ENCODE data around the gene PIK3C3. TPM values are rescaled to one million over a fixed set of nuclear protein-coding genes. Genes with fewer than 3 reads are reported as not detected.

PIK3C3 gene
- total RNA-seq, 6 experiments from 2014 or later = 15.2 to 27.2 (median 19.6) TPM

DNA sequence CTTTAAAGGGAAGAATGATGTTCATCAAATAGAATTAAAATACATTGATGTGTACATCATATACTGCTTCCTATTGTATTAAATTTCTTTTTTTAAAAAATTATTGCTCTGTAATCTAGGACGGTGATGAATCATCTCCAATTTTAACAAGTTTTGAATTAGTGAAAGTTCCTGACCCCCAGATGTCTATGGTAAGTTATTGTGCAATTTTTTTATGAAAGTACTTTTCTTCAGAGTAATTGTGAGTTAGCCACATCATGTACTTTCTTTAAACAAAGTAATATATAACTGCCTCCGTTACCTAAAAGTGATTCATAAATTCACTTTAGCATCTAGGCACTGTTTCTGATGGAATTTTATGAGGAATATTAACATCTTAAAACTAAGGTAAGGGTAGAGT lies 38.1 kb downstream of the PIK3C3 start:
- no peaks in the 10 kb centered on the region for H3K27me3 ChIP-seq
- H3K4me3 ChIP-seq = no peak overlapping the region
- ATAC-seq = no peak
- H3K27ac ChIP-seq = no peak overlapping the region
- H3K4me1 ChIP-seq = no peaks in the 10 kb centered on the region
- intact Hi-C loops (cut with DNase I) = no loop called here
- H3K9me3 ChIP-seq = no peaks in the 10 kb centered on the region
- 67% methylated on average over 2 of the region's 2 CpGs for WGBS (ENCODE audit: insufficient coverage, low coverage, low lambda C conversion rate, missing lambda C conversion rate)
- no peak for TF ChIP-seq POLR2A (IDR thresholded peaks at IDR 0.05)
- TF ChIP-seq, protein P1, sequence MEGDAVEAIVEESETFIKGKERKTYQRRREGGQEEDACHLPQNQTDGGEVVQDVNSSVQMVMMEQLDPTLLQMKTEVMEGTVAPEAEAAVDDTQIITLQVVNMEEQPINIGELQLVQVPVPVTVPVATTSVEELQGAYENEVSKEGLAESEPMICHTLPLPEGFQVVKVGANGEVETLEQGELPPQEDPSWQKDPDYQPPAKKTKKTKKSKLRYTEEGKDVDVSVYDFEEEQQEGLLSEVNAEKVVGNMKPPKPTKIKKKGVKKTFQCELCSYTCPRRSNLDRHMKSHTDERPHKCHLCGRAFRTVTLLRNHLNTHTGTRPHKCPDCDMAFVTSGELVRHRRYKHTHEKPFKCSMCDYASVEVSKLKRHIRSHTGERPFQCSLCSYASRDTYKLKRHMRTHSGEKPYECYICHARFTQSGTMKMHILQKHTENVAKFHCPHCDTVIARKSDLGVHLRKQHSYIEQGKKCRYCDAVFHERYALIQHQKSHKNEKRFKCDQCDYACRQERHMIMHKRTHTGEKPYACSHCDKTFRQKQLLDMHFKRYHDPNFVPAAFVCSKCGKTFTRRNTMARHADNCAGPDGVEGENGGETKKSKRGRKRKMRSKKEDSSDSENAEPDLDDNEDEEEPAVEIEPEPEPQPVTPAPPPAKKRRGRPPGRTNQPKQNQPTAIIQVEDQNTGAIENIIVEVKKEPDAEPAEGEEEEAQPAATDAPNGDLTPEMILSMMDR (IDR thresholded peaks at IDR 0.05) = no peak
- peaks cover 0 to 31% (median 6%) of the 10 kb centered on the region in 4 donors for H3K36me3 ChIP-seq
- DNase-seq = no peak

DNA sequence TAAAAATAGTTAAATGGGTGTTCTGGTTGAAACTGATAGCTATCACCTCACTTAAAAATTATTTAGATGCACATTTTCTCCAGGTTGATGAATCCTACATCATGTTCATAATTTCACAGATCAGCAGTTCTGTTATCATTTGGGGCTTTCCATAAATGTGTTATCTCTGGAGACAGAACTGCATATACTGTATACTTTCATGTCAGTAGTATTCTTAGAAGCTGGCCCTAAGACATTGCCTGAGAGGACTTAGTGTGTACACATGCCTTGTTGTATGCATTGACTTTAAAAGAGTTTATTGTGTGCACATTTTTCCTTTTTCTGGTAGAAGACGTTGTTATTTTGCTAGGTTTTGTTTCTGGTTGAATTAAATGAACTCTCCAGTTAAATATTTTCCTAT lies 41.0 kb downstream of the PIK3C3 start:
- WGBS (ENCODE audit: insufficient coverage, low coverage, low lambda C conversion rate, missing lambda C conversion rate) = 100% methylated on average over 1 of the region's 1 CpG
- Histone ChIP-seq H3K27ac (no peak overlapping the region), H3K27me3 (no peaks in the 10 kb centered on the region), H3K4me3 (no peak overlapping the region), H3K36me3 (peaks cover 0 to 48% (median 8%) of the 10 kb centered on the region in 4 donors), H3K9me3 (no peaks in the 10 kb centered on the region), H3K4me1 (no peaks in the 10 kb centered on the region)
- no peak for ATAC-seq
- intact Hi-C loops (cut with DNase I) = no loop called here
- DNase-seq = no peak
- TF ChIP-seq POLR2A (IDR thresholded peaks at IDR 0.05) = no peak
- TF ChIP-seq, protein P1 (IDR thresholded peaks at IDR 0.05) = no peak

DNA sequence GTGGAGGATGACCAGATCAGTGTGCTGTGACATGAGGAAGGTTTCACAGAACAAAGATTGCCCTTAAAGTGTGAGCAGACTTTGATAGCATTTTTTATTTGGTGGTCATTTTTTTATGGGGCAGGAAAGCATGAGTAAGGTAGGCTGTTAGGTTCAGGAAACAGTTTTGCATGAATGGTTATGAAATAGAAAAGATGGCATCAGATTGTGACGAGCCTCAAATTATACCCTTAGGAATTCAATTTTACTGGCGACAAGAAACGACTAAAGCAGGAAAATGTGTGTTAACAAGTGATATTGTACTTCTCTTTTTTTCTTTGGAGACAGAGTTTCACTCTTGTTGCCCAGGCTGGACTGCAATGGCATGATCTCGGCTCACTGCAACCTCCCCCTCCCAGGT lies 44.7 kb downstream of the PIK3C3 start:
- H3K9me3 ChIP-seq = no peaks in the 10 kb centered on the region
- WGBS (ENCODE audit: insufficient coverage, low coverage, low lambda C conversion rate, missing lambda C conversion rate) = 74% methylated on average over 4 of the region's 4 CpGs
- peaks cover 0 to 54% (median 9%) of the 10 kb centered on the region in 4 donors for H3K36me3 ChIP-seq
- H3K4me1 ChIP-seq = no peaks in the 10 kb centered on the region
- TF ChIP-seq, protein P1 (IDR thresholded peaks at IDR 0.05) = no peak
- no peak for TF ChIP-seq POLR2A (IDR thresholded peaks at IDR 0.05)
- H3K27me3 ChIP-seq = no peaks in the 10 kb centered on the region
- no peak overlapping the region for H3K27ac ChIP-seq
- no peak for ATAC-seq
- no peak overlapping the region for H3K4me3 ChIP-seq
- intact Hi-C loops (cut with DNase I) = no loop called here
- no peak for DNase-seq

DNA sequence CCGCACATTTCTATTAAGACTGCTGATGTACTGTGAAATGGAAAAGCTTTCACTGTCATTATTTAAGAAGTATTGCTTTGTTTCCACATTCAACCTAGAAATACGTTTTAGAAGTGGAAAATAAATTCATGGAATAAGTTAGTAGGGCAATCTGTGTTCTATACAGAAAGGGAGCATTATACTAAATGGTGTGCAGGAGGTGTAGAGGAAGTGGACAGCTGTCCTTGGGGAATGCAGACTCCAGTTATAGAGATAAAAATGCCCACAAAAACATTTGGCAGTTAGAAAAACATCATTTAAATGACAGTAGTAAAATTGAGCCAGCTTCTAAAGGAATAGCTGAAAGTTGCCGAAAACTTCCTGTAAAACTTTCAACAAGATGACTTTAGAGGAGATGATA lies 46.8 kb downstream of the PIK3C3 start:
- Histone ChIP-seq H3K4me1 (no peaks in the 10 kb centered on the region), H3K4me3 (no peak overlapping the region), H3K27ac (no peak overlapping the region), H3K9me3 (no peaks in the 10 kb centered on the region), H3K36me3 (peaks cover 0 to 51% (median 10%) of the 10 kb centered on the region in 4 donors), H3K27me3 (no peaks in the 10 kb centered on the region)
- WGBS (ENCODE audit: insufficient coverage, low coverage, low lambda C conversion rate, missing lambda C conversion rate) = 80% methylated on average over 3 of the region's 3 CpGs
- DNase-seq (no peak), ATAC-seq (no peak)
- intact Hi-C loops (cut with DNase I) = no loop called here
- no peak for TF ChIP-seq POLR2A (IDR thresholded peaks at IDR 0.05)

DNA sequence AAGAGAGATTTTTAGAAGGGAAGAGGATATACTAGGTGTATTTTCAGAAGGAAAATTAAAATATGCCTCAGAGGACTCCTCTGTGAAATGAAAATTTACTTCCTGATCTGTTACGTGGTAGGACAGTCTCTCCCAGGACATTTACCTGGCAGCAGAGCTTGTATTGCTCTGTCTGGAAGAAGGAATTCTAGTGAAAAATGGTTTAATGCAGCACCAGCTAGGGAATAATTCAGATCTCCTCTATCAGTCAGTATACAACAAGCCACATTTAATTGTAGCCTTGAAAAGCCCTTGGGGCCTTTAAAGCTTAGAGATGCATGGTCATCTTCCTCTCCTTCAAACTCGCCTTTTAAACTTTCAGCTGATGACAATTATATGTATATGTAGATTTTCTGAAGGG lies 49.6 kb downstream of the PIK3C3 start:
- TF ChIP-seq, protein P1 (IDR thresholded peaks at IDR 0.05) = no peak
- no peak for TF ChIP-seq POLR2A (IDR thresholded peaks at IDR 0.05)
- no peak overlapping the region for H3K27ac ChIP-seq
- no peak overlapping the region for H3K4me3 ChIP-seq
- intact Hi-C loops (cut with DNase I) = no loop called here
- WGBS (ENCODE audit: insufficient coverage, low coverage, low lambda C conversion rate, missing lambda C conversion rate) = 100% methylated on average over 2 of the region's 2 CpGs
- ATAC-seq (no peak), DNase-seq (no peak)
- peaks cover 0 to 29% (median 8%) of the 10 kb centered on the region in 4 donors for H3K36me3 ChIP-seq
- H3K4me1 ChIP-seq = no peaks in the 10 kb centered on the region
- H3K9me3 ChIP-seq = no peaks in the 10 kb centered on the region
- no peaks in the 10 kb centered on the region for H3K27me3 ChIP-seq

All from right lobe of liver (tissue), 6 donors.